DOHH2 (cell line): ENCODE measurements around the gene HTR7.

Experiments
- CTCF ChIP-seq: fragments of 200-600 bp; sonication (generic); IDR thresholded peaks from one replicate; pipeline ENCODE4 v1.5.1; 2014; ENCODE audit warnings: antibody characterized with exemption, mild to moderate bottlenecking, low read depth, low read length; ENCODE audit not compliant: poor library complexity, severe bottlenecking
- EZH2phosphoT487 ChIP-seq: fragments of 200-600 bp; sonication (generic); IDR thresholded peaks from 2 replicates; pipeline ENCODE4 v1.6.1; 2017; ENCODE audit warnings: borderline replicate concordance, mild to moderate bottlenecking, antibody characterized with exemption, low read length, moderate library complexity, mixed read lengths

DNA sequence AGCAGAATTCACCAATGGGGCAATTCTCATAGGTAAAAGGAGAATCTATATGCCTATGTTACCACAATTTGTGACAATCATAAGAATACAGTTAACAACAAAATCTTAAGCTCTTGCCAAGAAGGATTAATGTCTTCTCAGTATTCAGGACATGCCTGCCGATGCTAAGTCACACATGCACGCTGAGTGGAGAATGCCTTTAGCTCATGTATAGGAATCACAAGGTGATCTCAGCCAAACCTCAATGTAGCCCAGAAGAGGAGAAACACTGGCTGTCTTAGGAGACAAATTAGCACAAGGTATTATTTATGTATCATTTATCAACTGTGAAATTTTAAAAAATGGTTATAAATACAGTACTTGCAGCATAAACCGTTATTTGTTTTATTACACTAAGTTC lies 2.7 kb downstream of the HTR7 start:
- no peak for TF ChIP-seq CTCF
- no peak for TF ChIP-seq EZH2phosphoT487
